CD14-positive monocyte (primary cell): Measurements from ENCODE around the gene ERFE. TPM values are rescaled to one million over a fixed set of nuclear protein-coding genes. Genes with fewer than 3 reads are reported as not detected.

Experiments
- DNase-seq, 3 donors: peaks; one replicate each; pipeline ENCODE4 v3.0.0-alpha.2; 2011 to 2022
- H2AFZ ChIP-seq: 2 replicates; pipeline ENCODE4 v1.6.0; 2012; ENCODE audit warnings: mild to moderate bottlenecking, low read depth, low read length, inconsistent platforms; ENCODE audit not compliant: insufficient read depth, poor library complexity, severe bottlenecking
- H3K27ac ChIP-seq, 2 donors: 1 replicate in 1 of 2; 2 replicates in 1 of 2; pipeline ENCODE4 v1.5.1; 2012 to 2013; ENCODE audit warnings: low read length in 2 of 2, control low read depth in 1 of 2, inconsistent platforms in 1 of 2, low read depth in 1 of 2, mild to moderate bottlenecking in 1 of 2
- H3K27me3 ChIP-seq, 2 donors: one replicate each; pipeline versions ENCODE4 v1.6.0 to v1.6.1; 2011 to 2013; ENCODE audit warnings: low read length in 2 of 2; ENCODE audit not compliant: control insufficient read depth in 2 of 2, insufficient read depth in 2 of 2
- H3K36me3 ChIP-seq, 2 donors: replicated peaks in 1 of 2; 1 replicate in 1 of 2; 2 replicates in 1 of 2; pipeline versions ENCODE4 v1.5.1 to v1.6.1; 2012 to 2013; ENCODE audit warnings: low read length in 2 of 2, control low read depth in 1 of 2, inconsistent platforms in 1 of 2, mild to moderate bottlenecking in 1 of 2; ENCODE audit not compliant: insufficient read depth in 2 of 2, control insufficient read depth in 1 of 2
- H3K4me1 ChIP-seq, 2 donors: 1 replicate in 1 of 2; 2 replicates in 1 of 2; pipeline versions ENCODE4 v1.5.1 to v1.6.1; 2012 to 2013; ENCODE audit warnings: low read length in 2 of 2, control low read depth in 1 of 2, inconsistent platforms in 1 of 2, mild to moderate bottlenecking in 1 of 2, moderate library complexity in 1 of 2; ENCODE audit not compliant: insufficient read depth in 2 of 2, control insufficient read depth in 1 of 2
- H3K4me2 ChIP-seq: replicated peaks from 2 replicates; pipeline ENCODE3; 2012; ENCODE audit warnings: low read length, moderate library complexity, mild to moderate bottlenecking; ENCODE audit not compliant: poor library complexity, severe bottlenecking; ENCODE audit errors: extremely low read depth
- H3K4me3 ChIP-seq, 3 experiments: fragments of 200-600 bp in 1 of 3; sonication (generic) in 1 of 3; replicated peaks in 1 of 3; 1 replicate in 2 of 3; 2 replicates in 1 of 3; pipeline ENCODE4 v1.5.1; 2011 to 2013; ENCODE audit warnings: low read length in 3 of 3, mild to moderate bottlenecking in 3 of 3, control low read depth in 2 of 3, low read depth in 2 of 3, inconsistent platforms in 1 of 3, moderate library complexity in 1 of 3
- H3K79me2 ChIP-seq: 2 replicates; pipeline ENCODE4 v1.6.0; 2012; ENCODE audit warnings: mild to moderate bottlenecking, control low read depth, inconsistent platforms, low read length, moderate library complexity; ENCODE audit not compliant: insufficient read depth
- H3K9ac ChIP-seq: 2 replicates; pipeline ENCODE4 v1.6.0; 2017; ENCODE audit warnings: low read length, mild to moderate bottlenecking; ENCODE audit not compliant: insufficient read depth, poor library complexity, severe bottlenecking
- H3K9me3 ChIP-seq, 2 donors: replicated peaks in 1 of 2; 1 replicate in 1 of 2; 2 replicates in 1 of 2; pipeline versions ENCODE4 v1.5.1 to v1.6.1; 2012 to 2013; ENCODE audit warnings: low read length in 2 of 2, control low read depth in 1 of 2; ENCODE audit not compliant: control insufficient read depth in 1 of 2, insufficient read depth in 1 of 2
- H4K20me1 ChIP-seq: 2 replicates; pipeline ENCODE4 v1.6.0; 2012; ENCODE audit warnings: mild to moderate bottlenecking, low read length, control low read depth, moderate library complexity; ENCODE audit not compliant: insufficient read depth
- H3K27ac Mint-ChIP-seq, 7 donors: one replicate each; pipeline ENCODE4 v1.8.0; 2020; ENCODE audit warnings: mild to moderate bottlenecking in 7 of 7, mixed read lengths in 7 of 7, moderate library complexity in 6 of 7, inconsistent platforms in 2 of 7
- H3K27me3 Mint-ChIP-seq, 3 donors: one replicate each; pipeline ENCODE4 v1.8.0; 2021 to 2022; ENCODE audit warnings: low read depth in 3 of 3, mild to moderate bottlenecking in 3 of 3, mixed read lengths in 3 of 3, moderate library complexity in 3 of 3, inconsistent platforms in 1 of 3
- H3K36me3 Mint-ChIP-seq, 2 donors: one replicate each; pipeline ENCODE4 v1.8.0; 2020; ENCODE audit warnings: mixed read lengths in 2 of 2, inconsistent platforms in 1 of 2, mild to moderate bottlenecking in 1 of 2
- H3K4me1 Mint-ChIP-seq: one replicate; pipeline ENCODE4 v1.8.0; 2020; ENCODE audit warnings: mild to moderate bottlenecking, mixed read lengths
- H3K4me3 Mint-ChIP-seq, 2 donors: one replicate each; pipeline ENCODE4 v1.8.0; 2020; ENCODE audit warnings: mild to moderate bottlenecking in 2 of 2, mixed read lengths in 2 of 2, moderate library complexity in 1 of 2
- H3K9me3 Mint-ChIP-seq, 7 donors: one replicate each; pipeline ENCODE4 v1.8.0; 2020 to 2022; ENCODE audit warnings: mixed read lengths in 7 of 7, mild to moderate bottlenecking in 6 of 7, moderate library complexity in 6 of 7, inconsistent platforms in 2 of 7
- CTCF ChIP-seq: fragments of 200-600 bp; IDR thresholded peaks from one replicate; pipeline ENCODE4 v1.8.0; 2022; ENCODE audit warnings: antibody characterized with exemption, mild to moderate bottlenecking
- WGBS: methylation state at CpG from one replicate; pipeline ENCODE4 v1.1.5; 2013; ENCODE audit warnings: missing lambda C conversion rate; ENCODE audit not compliant: insufficient coverage; 5-methylcytosine and 5-hydroxymethylcytosine counted together
- intact Hi-C, 2 donors: fragments of 100-400 bp; cut with micrococcal nuclease; formaldehyde crosslinking; loops; one replicate each; pipeline versions ENCODE4 v1.15.0 to v1.15.1; 2023
- polyA plus RNA-seq, 3 donors: library from polyadenylated mRNA; depleted of rRNA in 1 of 3; unstranded in 2 of 3; stranded (reverse) in 1 of 3; fragments of 300-500 nt in 2 of 3; fragments of >200 nt in 1 of 3; fragmentation: Illumina TruSeq in 2 of 3; gene quantifications; 1 replicate in 2 of 3; 2 replicates in 1 of 3; pipeline ENCODE4 v1.2.3, GENCODE V29; 2012 to 2021

ERFE gene
- polyA plus RNA-seq, 3 donors: not detected

DNA sequence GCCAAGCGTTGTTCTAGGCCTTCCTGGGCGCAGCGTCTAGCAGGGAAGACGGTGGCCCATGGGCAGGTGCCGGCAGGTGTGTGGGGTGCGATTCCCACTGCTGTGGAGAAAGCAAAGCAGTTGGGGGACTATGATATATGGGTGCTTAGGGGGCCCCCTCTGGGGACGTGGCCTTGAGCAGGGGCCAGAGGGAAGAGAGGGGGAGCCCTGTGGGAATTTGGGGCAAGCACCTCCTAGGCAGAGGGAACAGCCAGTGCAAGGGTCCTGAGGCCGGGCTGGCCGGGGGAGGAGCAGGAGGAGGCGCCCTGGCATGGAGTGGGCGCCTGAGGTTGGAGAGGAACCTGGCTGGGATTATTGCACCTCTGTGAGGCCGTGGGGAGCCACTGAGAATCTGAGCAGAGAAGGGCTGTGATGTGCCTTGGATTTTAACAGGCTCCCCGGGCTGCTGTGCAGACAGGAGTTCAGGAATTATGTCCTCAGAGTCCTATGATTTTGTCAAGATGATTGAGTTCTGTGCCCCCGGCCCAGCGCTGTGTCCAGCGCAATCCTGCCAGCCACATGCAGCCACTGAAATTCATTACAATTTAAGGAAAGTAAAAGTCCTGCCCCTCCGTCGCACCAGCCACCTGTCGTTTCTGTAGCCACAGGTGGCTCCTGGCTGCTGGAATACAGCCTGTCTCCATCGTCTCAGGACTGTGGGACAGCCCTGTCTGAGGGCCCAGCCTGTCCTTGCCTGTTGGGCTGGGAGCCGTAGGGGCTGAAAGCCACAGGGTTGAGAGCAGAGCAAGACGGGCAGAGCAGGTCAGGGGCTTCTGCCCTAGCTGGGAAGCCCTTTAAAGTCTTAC lies 29.4 kb upstream of the ERFE start:
- Mint-ChIP-seq H3K4me3 (no peak overlapping the region), H3K4me1 (peaks cover 5% of the 10 kb centered on the region), H3K27me3 (peaks cover 0 to 3% (median 2%) of the 10 kb centered on the region in 3 donors), H3K36me3 (no peaks in the 10 kb centered on the region), H3K27ac (no peak overlapping the region), H3K9me3 (no peaks in the 10 kb centered on the region)
- no peaks in the 10 kb centered on the region for H3K36me3 ChIP-seq
- no peak overlapping the region for H3K4me3 ChIP-seq
- H3K27ac ChIP-seq: no peak overlapping the region
- no peak for TF ChIP-seq CTCF
- intact Hi-C loops: no loop called here
- H3K9me3 ChIP-seq: no peaks in the 10 kb centered on the region
- H2AFZ ChIP-seq: no peak overlapping the region
- H3K9ac ChIP-seq: no peak overlapping the region
- H3K4me1 ChIP-seq: peaks cover 0 to 3% of the 10 kb centered on the region in 2 donors
- 95% methylated on average over 18 of the region's 22 CpGs for WGBS
- DNase-seq: no peak
- H4K20me1 ChIP-seq: no peaks in the 10 kb centered on the region
- no peak overlapping the region for H3K4me2 ChIP-seq
- H3K27me3 ChIP-seq: no peaks in the 10 kb centered on the region
- no peaks in the 10 kb centered on the region for H3K79me2 ChIP-seq

DNA sequence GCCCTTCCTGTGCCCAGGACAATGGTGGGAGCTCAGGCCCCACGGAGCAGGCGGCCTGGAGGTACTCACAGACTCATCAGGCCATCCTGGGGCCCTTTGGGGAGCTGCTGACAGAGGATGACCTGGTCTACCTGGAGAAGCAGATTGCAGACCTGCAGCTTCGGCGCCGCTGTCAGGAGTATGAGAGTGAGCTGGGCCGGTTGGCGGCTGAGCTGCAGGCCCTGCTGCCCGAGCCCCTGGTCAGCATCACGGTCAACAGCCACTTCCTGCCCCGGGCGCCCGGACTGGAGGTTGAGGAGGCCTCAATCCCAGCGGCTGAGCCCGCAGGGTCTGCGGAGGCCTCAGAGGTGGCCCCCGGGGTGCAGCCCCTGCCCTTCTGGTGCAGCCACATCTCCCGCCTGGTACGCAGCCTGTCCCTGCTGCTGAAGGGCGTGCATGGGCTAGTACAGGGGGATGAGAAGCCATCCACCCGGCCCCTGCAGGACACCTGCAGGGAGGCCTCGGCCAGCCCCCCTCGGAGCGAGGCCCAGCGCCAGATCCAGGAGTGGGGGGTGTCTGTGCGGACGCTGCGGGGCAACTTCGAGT lies 28.6 kb upstream of the ERFE start:
- Mint-ChIP-seq H3K36me3 (no peaks in the 10 kb centered on the region), H3K4me3 (no peak overlapping the region), H3K27me3 (peaks cover 0 to 6% (median 2%) of the 10 kb centered on the region in 3 donors), H3K27ac (no peak overlapping the region), H3K9me3 (no peaks in the 10 kb centered on the region), H3K4me1 (peaks cover 5% of the 10 kb centered on the region)
- Histone ChIP-seq H3K79me2 (no peaks in the 10 kb centered on the region), H3K27me3 (no peaks in the 10 kb centered on the region), H3K9ac (no peak overlapping the region), H3K4me1 (peaks cover 0 to 3% of the 10 kb centered on the region in 2 donors), H3K36me3 (no peaks in the 10 kb centered on the region), H3K4me3 (no peak overlapping the region), H4K20me1 (no peaks in the 10 kb centered on the region), H3K9me3 (no peaks in the 10 kb centered on the region), H3K27ac (no peak overlapping the region), H2AFZ (no peak overlapping the region), H3K4me2 (no peak overlapping the region)
- no peak for TF ChIP-seq CTCF
- WGBS: 91% methylated on average over 28 of the region's 28 CpGs
- no peak for DNase-seq
- intact Hi-C loops: no loop called here
